Stimulated activated CD4-positive, alpha-beta T cell treated with anti-CD3 and anti-CD28 coated beads, Interleukin-12 subunit alpha, Interleukin-12 subunit beta, amount 100 ng/mL, for 48 hours (primary cell): ENCODE results near the gene APOC3.
"Not testable (repeated sequence)": the region's sequence is repeated elsewhere in the genome, so short reads cannot be mapped to it uniquely, and the experiment has no call there.

ENCODE experiments used
- DNase-seq, 3 donors: peaks; one replicate each; pipeline ENCODE4 v3.0.0-alpha.2; 2020; ENCODE audit warnings: low read depth in 2 of 3, low spot score in 1 of 3

APOC3 gene

GRCh38 chr11:116801662-116802061 lies 28.0 kb upstream of the APOC3 start:
- DNase-seq: not testable (repeated sequence)

- no peak for DNase-seq
Measured at GRCh38 chr11:116804001-116804400, 25.7 kb upstream of the APOC3 start.

GRCh38 chr11:116807601-116808261 lies 22.0 kb upstream of the APOC3 start:
- no peak for DNase-seq

- DNase-seq: no peak
Measured at GRCh38 chr11:116808262-116809175, 21.2 kb upstream of the APOC3 start.

- no peak for DNase-seq
Measured at GRCh38 chr11:116811194-116811593, 18.5 kb upstream of the APOC3 start.

- no peak for DNase-seq
Measured at GRCh38 chr11:116812109-116812508, 17.6 kb upstream of the APOC3 start.

- DNase-seq: no peak
Measured at GRCh38 chr11:116813170-116813569, 16.5 kb upstream of the APOC3 start.

GRCh38 chr11:116813781-116814471 lies 15.8 kb upstream of the APOC3 start:
- DNase-seq: no peak

GRCh38 chr11:116814502-116814901 lies 15.2 kb upstream of the APOC3 start:
- DNase-seq: no peak

GRCh38 chr11:116819049-116819448 lies 10.7 kb upstream of the APOC3 start:
- no peak for DNase-seq

GRCh38 chr11:116821050-116821918 lies 8.4 kb upstream of the APOC3 start:
- DNase-seq: no peak

GRCh38 chr11:116822575-116822974 lies 7.1 kb upstream of the APOC3 start:
- DNase-seq: no peak

GRCh38 chr11:116823031-116823843 lies 6.5 kb upstream of the APOC3 start, which contains the start of gene APOA4:
APOA4 (minus strand) TSS chr11:116823304; CDS start chr11:116823191, 113 bp downstream.
- no peak for DNase-seq

- DNase-seq: no peak
Measured at GRCh38 chr11:116825434-116825833, 4.3 kb upstream of the APOC3 start.

GRCh38 chr11:116825854-116826750 lies 3.6 kb upstream of the APOC3 start:
- DNase-seq: no peak

GRCh38 chr11:116826751-116827431 lies 2.8 kb upstream of the APOC3 start:
- DNase-seq: no peak

- no peak for DNase-seq
Measured at GRCh38 chr11:116827461-116827860, 2.2 kb upstream of the APOC3 start.
